H9 (cell line): ENCODE measurements around the gene SEC22C. TPM values are rescaled to one million over a fixed set of nuclear protein-coding genes. Genes with fewer than 3 reads are reported as not detected.

Experiments
- DNase-seq: peaks from one replicate; pipeline ENCODE4 v3.0.0-alpha.2; 2017
- H2AFZ ChIP-seq: one replicate; pipeline ENCODE4 v1.6.1; 2013; ENCODE audit warnings: mild to moderate bottlenecking, low read length, control low read depth, moderate library complexity
- H2AK5ac ChIP-seq: 2 replicates; pipeline ENCODE4 v1.6.1; 2013; ENCODE audit warnings: low read length, control low read depth, mixed read lengths; ENCODE audit not compliant: insufficient read length
- H2BK120ac ChIP-seq: one replicate; pipeline ENCODE4 v1.6.1; 2013; ENCODE audit warnings: low read depth, mild to moderate bottlenecking, low read length, control low read depth, inconsistent platforms; ENCODE audit not compliant: poor library complexity, severe bottlenecking
- H2BK12ac ChIP-seq: 2 replicates; pipeline ENCODE4 v1.6.1; 2013; ENCODE audit warnings: low read length, control low read depth, mixed read lengths, low read depth; ENCODE audit not compliant: insufficient read length
- H2BK15ac ChIP-seq: 2 replicates; pipeline ENCODE4 v1.6.1; 2013; ENCODE audit warnings: low read depth, low read length, control low read depth
- H2BK20ac ChIP-seq: one replicate; pipeline ENCODE4 v1.6.1; 2013; ENCODE audit warnings: low read depth, mild to moderate bottlenecking, low read length, control low read depth, inconsistent platforms; ENCODE audit not compliant: poor library complexity, severe bottlenecking
- H2BK5ac ChIP-seq: 2 replicates; pipeline ENCODE4 v1.6.1; 2013; ENCODE audit warnings: low read length, control low read depth, mixed read lengths; ENCODE audit not compliant: insufficient read length
- H3K14ac ChIP-seq: 2 replicates; pipeline ENCODE4 v1.6.1; 2013; ENCODE audit warnings: low read length, control low read depth; ENCODE audit not compliant: insufficient read depth
- H3K18ac ChIP-seq: 2 replicates; pipeline ENCODE4 v1.6.1; 2013; ENCODE audit warnings: low read depth, mild to moderate bottlenecking, mixed read lengths, low read length, control low read depth; ENCODE audit not compliant: insufficient read length
- H3K23ac ChIP-seq: 2 replicates; pipeline ENCODE4 v1.6.1; 2013; ENCODE audit warnings: low read length, control low read depth, mixed read lengths, low read depth; ENCODE audit not compliant: insufficient read length
- H3K23me2 ChIP-seq: 2 replicates; pipeline ENCODE4 v1.6.1; 2013; ENCODE audit warnings: low read depth, mild to moderate bottlenecking, mixed read lengths, low read length, control low read depth; ENCODE audit not compliant: insufficient read length, poor library complexity, severe bottlenecking
- H3K27ac ChIP-seq: 2 replicates; pipeline ENCODE4 v1.5.1; 2013; ENCODE audit warnings: low read length, control low read depth, mixed read lengths, low read depth; ENCODE audit not compliant: insufficient read length
- H3K27me3 ChIP-seq: 2 replicates; pipeline ENCODE4 v1.6.1; 2013; ENCODE audit warnings: low read length, control low read depth, inconsistent platforms; ENCODE audit not compliant: insufficient read depth
- H3K4ac ChIP-seq: 2 replicates; pipeline ENCODE4 v1.6.1; 2013; ENCODE audit warnings: low read depth, mild to moderate bottlenecking, control low read depth, inconsistent platforms, low read length, moderate library complexity
- H3K4me1 ChIP-seq: 2 replicates; pipeline ENCODE4 v1.6.1; 2013; ENCODE audit warnings: low read length, control low read depth, inconsistent platforms; ENCODE audit not compliant: insufficient read depth
- H3K4me2 ChIP-seq: 2 replicates; pipeline ENCODE4 v1.6.1; 2013; ENCODE audit warnings: low read length, control low read depth, mixed read lengths; ENCODE audit not compliant: insufficient read length, insufficient read depth
- H3K56ac ChIP-seq: 2 replicates; pipeline ENCODE4 v1.6.1; 2013; ENCODE audit warnings: low read depth, mild to moderate bottlenecking, mixed read lengths, low read length, control low read depth; ENCODE audit not compliant: insufficient read length
- H3K79me1 ChIP-seq: 2 replicates; pipeline ENCODE4 v1.6.1; 2013; ENCODE audit warnings: low read depth, mild to moderate bottlenecking, moderate library complexity, low read length, control low read depth, inconsistent platforms; ENCODE audit not compliant: insufficient read depth, poor library complexity, severe bottlenecking
- H3K79me2 ChIP-seq: 2 replicates; pipeline ENCODE4 v1.6.1; 2013; ENCODE audit warnings: low read length, control low read depth, inconsistent platforms; ENCODE audit not compliant: insufficient read depth
- H3K9ac ChIP-seq: 2 replicates; pipeline ENCODE4 v1.6.1; 2013; ENCODE audit warnings: low read length, control low read depth, mixed read lengths; ENCODE audit not compliant: insufficient read length; ENCODE audit errors: extremely low read depth
- H3K9me3 ChIP-seq: one replicate; pipeline ENCODE4 v1.6.1; 2013; ENCODE audit warnings: low read depth, low read length, inconsistent platforms; ENCODE audit not compliant: control insufficient read depth
- H3T11ph ChIP-seq: one replicate; pipeline ENCODE4 v1.6.1; 2013; ENCODE audit warnings: mild to moderate bottlenecking, low read length, control low read depth, inconsistent platforms
- H4K20me1 ChIP-seq: one replicate; pipeline ENCODE4 v1.6.1; 2013; ENCODE audit not compliant: control insufficient read depth, insufficient read length, insufficient read depth
- H4K5ac ChIP-seq: 2 replicates; pipeline ENCODE4 v1.6.1; 2013; ENCODE audit warnings: low read depth, mild to moderate bottlenecking, mixed read lengths, low read length, control low read depth; ENCODE audit not compliant: insufficient read length
- H4K8ac ChIP-seq: replicated peaks from 2 replicates; pipeline ENCODE4 v1.6.1; 2013; ENCODE audit warnings: low read length, control low read depth, mixed read lengths, low read depth; ENCODE audit not compliant: insufficient read length
- H4K91ac ChIP-seq: 2 replicates; pipeline ENCODE4 v1.6.1; 2013; ENCODE audit warnings: low read depth, mild to moderate bottlenecking, moderate library complexity, mixed read lengths, low read length, control low read depth; ENCODE audit not compliant: insufficient read length
- H3K27ac Mint-ChIP-seq, 3 experiments: 2 replicates in 2 of 3; 3 replicates in 1 of 3; pipeline ENCODE4 v1.8.0; 2020 to 2021; ENCODE audit warnings: mixed read lengths in 3 of 3, mild to moderate bottlenecking in 1 of 3, moderate library complexity in 1 of 3
- H3K27me3 Mint-ChIP-seq: 2 replicates; pipeline ENCODE4 v1.8.0; 2021; ENCODE audit warnings: low read depth, mild to moderate bottlenecking, moderate library complexity, mixed read lengths
- H3K36me3 Mint-ChIP-seq, 3 experiments: 2 replicates in 2 of 3; 3 replicates in 1 of 3; pipeline ENCODE4 v1.8.0; 2020 to 2021; ENCODE audit warnings: low read depth in 3 of 3, mixed read lengths in 3 of 3; ENCODE audit not compliant: insufficient read depth in 1 of 3
- H3K4me1 Mint-ChIP-seq, 2 experiments: 2 replicates each; pipeline ENCODE4 v1.8.0; 2020; ENCODE audit warnings: mixed read lengths in 2 of 2
- H3K4me3 Mint-ChIP-seq, 2 experiments: 2 replicates in 1 of 2; 3 replicates in 1 of 2; pipeline ENCODE4 v1.8.0; 2020 to 2021; ENCODE audit warnings: mild to moderate bottlenecking in 2 of 2, mixed read lengths in 2 of 2, moderate library complexity in 1 of 2
- H3K9me3 Mint-ChIP-seq, 2 experiments: 2 replicates in 1 of 2; 3 replicates in 1 of 2; pipeline ENCODE4 v1.8.0; 2020; ENCODE audit warnings: mild to moderate bottlenecking in 2 of 2, mixed read lengths in 2 of 2, moderate library complexity in 1 of 2
- CTCF ChIP-seq: fragments of 200-600 bp; sonication (generic); conservative IDR thresholded peaks from 3 replicates; pipeline ENCODE4 v1.8.0; 2021; ENCODE audit warnings: antibody characterized with exemption, mild to moderate bottlenecking
- WGBS: extraction: QIAGEN DNeasy Blood & Tissue Kit; methylation state at CpG from one replicate; pipeline ENCODE4 v1.1.7; 2013; ENCODE audit warnings: missing lambda C conversion rate, low lambda C conversion rate, mixed read lengths; ENCODE audit not compliant: insufficient read length; ENCODE audit errors: extremely low coverage; 5-methylcytosine and 5-hydroxymethylcytosine counted together
- total RNA-seq: library from RNA; stranded (reverse); gene quantifications from 2 replicates; pipeline ENCODE4 v1.2.1, GENCODE V29; 2021

The SEC22C gene
- total RNA-seq, 1 experiment from 2014 or later, result 28.2 TPM

GRCh38 chr3:42519568-42519962 is 62.2 kb downstream of the SEC22C start:
- Histone ChIP-seq H3K27me3 (no peaks in the 10 kb centered on the region), H3K18ac (no peak overlapping the region), H3K23me2 (no peaks in the 10 kb centered on the region), H4K91ac (no peak overlapping the region), H3K79me2 (no peaks in the 10 kb centered on the region), H2AFZ (no peak overlapping the region), H3K23ac (no peak overlapping the region), H3T11ph (no peak overlapping the region), H2BK5ac (no peak overlapping the region), H2AK5ac (no peak overlapping the region), H4K5ac (no peak overlapping the region), H3K14ac (no peak overlapping the region), H2BK120ac (no peak overlapping the region), H2BK15ac (no peak overlapping the region), H3K4ac (no peak overlapping the region), H3K79me1 (no peaks in the 10 kb centered on the region), H2BK20ac (no peak overlapping the region), H3K4me1 (no peaks in the 10 kb centered on the region), H3K9ac (no peak overlapping the region), H3K9me3 (no peaks in the 10 kb centered on the region), H3K56ac (no peak overlapping the region), H4K8ac (no peak overlapping the region), H3K4me2 (no peak overlapping the region), H4K20me1 (no peaks in the 10 kb centered on the region), H2BK12ac (no peak overlapping the region), H3K27ac (no peak overlapping the region)
- H3K27me3 Mint-ChIP-seq, result no peaks in the 10 kb centered on the region
- no peak overlapping the region for H3K4me3 Mint-ChIP-seq
- no peaks in the 10 kb centered on the region for H3K9me3 Mint-ChIP-seq
- H3K27ac Mint-ChIP-seq, result no peak overlapping the region; a peak in 1 of 7 replicates
- no peak for TF ChIP-seq CTCF
- no CpG with 5 or more reads among the region's 2 CpGs for WGBS
- no peaks in the 10 kb centered on the region; a peak in 1 of 7 replicates for H3K36me3 Mint-ChIP-seq
- H3K4me1 Mint-ChIP-seq, result no peaks in the 10 kb centered on the region
- no peak for DNase-seq
